HuH-7 (cell line): Measurements from ENCODE around the gene PEG3.
"Not testable (repeated sequence)": the region's sequence is repeated elsewhere in the genome, so short reads cannot be mapped to it uniquely, and the experiment has no call there.

ENCODE experiments used
- DNase-seq: peaks from one replicate; pipeline ENCODE4 v3.0.0; 2011; ENCODE audit warnings: low spot score

Gene PEG3

DNA sequence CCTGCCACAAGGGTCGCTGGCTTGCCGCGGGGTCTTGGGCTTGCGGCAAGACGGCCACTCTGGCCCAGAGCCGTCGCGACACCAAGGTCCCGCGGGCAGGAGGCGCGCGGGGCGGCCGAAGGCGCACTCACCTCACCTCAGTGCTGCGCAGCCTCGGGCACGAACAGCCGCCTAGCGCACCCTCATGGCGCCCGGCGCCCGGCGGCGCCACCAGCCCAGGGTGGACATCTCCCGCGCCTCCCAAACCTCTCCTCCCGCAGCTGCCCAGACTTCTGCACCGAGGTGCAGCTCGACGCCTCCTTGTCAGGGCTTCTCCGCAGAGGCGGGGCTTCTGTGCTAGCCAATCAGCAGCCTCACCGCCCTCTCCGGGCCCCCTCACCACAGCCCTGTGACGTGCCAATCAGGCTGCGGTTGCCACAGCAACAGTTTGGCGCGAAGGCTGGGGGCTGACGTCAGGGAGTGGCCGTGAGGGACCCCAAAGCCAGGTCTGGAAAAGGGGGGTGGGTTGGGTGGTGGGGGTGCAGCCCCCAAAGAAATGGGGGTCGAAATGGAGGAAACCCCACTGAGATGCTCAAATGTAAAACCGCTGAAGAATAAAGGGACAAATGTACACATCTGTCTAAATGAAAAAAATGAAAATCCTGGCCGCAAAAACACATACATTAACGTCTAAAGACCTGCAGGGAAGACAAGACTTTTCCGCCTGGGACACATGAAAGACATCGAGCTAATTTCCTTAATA lies at the start of gene PEG3, which contains the start of gene ZIM2:
Gene PEG3 (minus strand): TSS at position 276 of the 742 bp plus-strand sequence. CDS start 16,071 bp downstream, outside the sequence.
Gene ZIM2 (minus strand): TSS at position 276 of the 742 bp plus-strand sequence. CDS start 16,449 bp downstream, outside the sequence.
- DNase-seq = no peak

DNA sequence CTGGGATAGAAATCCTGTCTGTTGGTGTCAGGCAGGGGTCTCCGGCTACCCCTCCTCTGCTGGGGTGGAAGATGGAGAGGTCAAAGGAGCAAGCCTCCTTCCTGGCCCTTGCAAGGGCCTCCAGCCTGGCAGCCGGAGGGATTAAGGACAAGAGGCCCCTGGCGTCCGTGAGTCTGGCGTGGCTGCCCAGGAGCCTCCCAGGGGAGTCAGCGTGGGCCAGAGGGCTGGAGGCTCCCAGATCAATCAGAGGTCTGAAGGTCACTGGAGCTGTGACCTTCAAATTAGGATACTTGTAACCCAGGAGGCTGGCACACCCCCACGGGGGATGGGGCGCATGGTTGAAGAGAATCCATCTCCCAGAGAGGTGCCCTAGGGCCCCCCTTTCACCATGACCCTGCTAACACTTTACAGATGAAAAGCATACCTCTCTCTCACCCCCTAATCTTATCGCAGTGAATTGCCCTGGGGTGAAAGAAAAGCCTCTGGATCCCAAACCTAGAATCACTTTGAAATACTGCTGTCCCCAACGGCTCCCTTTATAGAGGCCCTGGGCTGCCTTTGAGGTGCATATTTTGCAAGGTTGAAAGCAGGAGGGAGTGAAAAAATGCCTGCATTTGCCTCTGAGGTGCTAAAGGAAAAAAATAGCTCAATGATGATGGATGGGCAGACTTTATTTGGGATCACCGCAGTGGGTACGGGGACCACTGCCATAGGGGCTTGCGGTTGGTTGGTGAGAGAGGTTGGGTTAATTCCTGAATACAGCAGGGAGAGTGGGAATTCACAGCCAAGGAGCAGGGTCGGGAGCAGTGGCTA lies 44.9 kb upstream of the PEG3 start:
- no peak for DNase-seq

DNA sequence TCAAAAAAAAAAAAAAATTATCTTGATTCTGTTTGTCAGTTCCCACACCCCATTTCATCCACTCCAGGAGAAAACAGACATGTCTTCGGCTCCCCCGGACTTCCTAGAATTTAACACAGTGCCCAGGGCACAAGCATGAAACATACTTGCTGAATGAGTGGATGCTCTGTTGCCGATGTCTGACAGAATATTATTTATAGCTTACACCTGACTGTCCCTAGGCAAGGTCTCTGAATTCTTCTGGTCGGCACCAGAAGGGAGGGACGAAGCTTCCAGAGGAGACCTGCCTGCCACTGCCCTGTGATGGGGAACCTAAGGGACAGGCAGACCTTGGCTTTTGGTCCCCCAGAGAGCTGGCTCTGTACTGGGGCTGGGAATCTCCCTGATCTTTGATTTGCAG lies 43.9 kb upstream of the PEG3 start:
- DNase-seq = no peak

DNA sequence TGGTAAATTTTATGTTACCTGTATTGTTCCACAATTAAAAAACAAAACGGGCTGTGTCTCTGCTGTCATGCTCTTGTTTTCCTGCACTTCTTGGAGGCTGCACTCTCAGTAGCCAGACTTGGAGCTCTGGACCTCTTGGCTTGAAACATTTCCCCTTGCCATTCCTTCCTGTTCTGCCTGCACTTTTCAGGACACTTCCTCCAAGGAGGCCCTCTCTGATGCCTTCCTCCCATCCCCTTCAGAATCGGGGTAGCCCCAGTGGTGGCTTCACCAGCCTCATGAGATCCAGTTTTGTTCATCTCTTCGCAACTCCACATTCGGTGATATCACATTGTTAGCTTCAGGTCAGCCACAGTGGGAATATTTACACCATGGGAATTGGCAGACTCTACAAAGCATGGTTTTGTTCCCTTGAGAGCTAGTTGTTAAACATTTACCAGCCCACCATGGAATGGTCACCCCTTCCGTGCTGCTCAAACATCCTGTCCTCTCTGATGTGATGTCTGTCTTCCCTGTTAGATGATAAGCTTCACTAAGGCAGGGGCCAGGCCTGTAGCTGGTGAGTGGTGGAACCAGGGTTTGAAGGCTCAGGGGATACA lies 40.2 kb upstream of the PEG3 start:
- DNase-seq = no peak

DNA sequence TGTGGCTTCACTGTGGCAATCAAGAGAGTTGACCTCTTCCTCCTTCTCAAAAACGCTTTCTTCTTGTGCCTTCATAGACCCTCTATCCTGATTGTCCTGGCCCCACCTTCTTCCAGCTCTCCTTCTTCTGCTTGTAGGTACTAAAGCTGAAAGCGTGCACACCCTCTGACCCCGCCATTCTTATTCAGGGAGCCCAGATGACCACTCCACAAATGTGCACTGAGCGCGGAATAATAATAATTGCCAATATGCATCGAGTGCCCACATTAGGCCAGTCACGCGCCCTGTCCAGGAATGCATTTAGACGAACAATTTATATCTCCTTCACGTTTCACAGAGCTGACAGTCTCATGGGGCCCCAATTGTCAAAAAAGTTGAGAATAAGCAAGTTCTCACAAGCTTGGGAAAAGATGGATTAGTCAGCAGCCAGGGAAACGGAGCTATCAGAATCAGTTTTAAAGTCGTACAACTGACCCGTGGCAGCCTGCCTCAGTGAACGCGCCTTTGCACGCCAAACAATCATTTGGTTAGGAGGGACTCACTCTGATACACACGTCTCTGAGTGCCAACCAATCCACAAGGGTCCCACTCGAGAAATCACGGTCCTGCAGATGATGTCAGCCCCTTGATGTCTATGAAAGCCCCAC lies 36.7 kb upstream of the PEG3 start:
- no peak for DNase-seq

DNA sequence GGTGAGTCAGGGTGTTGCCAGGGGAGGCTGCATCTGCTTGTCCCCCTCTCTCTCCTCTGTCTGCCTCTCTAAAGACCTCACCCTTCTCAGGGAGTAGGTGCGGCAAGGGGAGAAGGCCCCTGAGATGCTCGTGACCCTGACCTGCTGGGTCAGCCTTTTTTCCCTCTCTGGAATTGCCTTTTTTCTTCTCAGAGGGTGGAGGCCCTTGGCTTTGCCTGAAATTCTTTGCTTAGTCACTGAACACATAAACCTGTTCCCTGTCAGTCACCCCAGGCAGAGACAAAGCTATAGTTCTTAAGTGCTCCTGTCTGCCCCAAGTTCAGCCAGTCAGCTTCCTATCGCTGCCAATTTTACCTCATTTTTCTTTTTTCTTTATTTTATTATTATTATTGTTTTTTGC lies 35.2 kb upstream of the PEG3 start:
- no peak for DNase-seq

- no peak for DNase-seq
Observed at GRCh38 chr19:56874530-56874929, 34.0 kb upstream of the PEG3 start.

GRCh38 chr19:56873493-56873892 lies 33.0 kb upstream of the PEG3 start:
- no peak for DNase-seq

- no peak for DNase-seq
Observed at GRCh38 chr19:56869886-56870285, 29.4 kb upstream of the PEG3 start.

- DNase-seq = no peak
Observed at GRCh38 chr19:56868446-56868845, 27.9 kb upstream of the PEG3 start.

DNA sequence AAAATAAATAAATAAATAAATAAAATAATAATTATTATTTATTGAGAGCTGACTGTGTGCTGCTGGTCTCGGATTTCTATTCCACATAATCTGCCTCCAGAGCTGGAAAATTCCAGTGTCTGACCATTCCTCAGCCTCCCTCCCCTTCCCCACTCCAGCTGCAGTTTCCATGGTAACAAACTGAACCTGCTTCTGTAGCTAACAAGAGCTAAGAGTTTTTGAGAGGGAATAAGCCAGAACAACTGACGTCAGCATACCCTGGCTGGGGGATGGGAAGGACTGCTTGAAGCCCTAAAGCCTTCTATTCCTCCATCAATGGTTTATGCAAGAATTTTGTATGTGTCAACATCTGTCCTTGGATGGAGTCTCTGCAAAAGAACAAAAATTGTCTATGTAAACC lies 26.0 kb upstream of the PEG3 start:
- DNase-seq = no peak

- DNase-seq = no peak
Observed at GRCh38 chr19:56864443-56865125, 24.1 kb upstream of the PEG3 start.

DNA sequence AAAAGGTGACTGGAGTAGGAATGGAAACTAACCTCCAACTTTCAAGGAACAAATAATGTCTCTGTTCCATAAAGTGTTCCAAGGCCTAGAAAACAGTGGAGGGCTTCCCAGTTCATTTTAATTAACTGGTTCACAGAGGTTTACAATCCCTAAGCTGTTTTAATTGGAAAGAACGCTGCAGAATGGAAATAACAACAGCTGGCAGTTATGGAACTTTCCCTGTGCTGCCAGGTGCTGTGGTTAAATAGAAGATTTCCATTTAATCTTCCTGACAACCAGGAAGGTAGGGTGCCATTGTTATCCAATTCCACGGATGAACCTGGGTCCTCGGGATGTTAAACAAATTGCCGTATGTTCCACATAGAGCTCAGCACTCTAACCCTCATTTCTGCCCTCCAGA lies 22.2 kb upstream of the PEG3 start:
- DNase-seq = no peak

DNA sequence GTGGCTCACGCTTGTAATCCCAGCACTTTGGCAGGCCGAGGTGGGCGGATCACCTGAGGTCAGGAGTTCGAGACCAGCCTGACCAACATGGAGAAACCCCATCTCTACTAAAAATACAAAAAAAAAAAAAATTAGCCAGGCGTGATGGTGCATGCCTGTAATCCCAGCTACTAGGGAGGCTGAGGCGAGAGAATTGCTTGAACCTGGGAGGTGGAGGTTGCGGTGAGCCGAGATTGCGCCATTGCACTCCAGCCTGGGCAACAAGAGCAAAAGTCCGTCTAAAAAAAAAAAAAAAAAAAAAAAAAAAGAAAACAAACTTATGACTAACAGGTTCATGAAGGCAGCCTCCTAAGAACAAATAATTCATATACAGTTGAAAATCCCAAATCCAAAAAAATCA lies 19.9 kb upstream of the PEG3 start:
- DNase-seq = not testable (repeated sequence)

- DNase-seq = no peak
Observed at GRCh38 chr19:56858026-56858425, 17.5 kb upstream of the PEG3 start.

DNA sequence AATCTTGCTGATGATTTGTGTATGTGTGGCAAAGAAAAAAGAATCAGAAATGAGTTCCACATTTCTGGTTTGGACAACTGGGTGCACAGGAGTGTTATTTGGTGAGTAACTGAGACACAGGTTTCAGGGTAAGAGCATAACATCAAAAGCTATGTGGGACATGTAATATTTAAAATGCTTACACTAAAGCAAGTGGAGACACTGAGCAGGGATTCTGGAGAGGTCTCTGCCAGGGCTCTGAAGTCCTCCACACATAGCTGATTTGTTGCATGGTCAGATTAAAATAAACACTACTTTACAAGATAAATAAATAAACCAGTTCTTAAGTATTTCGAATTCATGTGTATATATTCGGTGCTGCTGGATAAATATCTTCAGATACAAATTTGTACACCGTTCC lies 16.3 kb upstream of the PEG3 start:
- DNase-seq = no peak

DNA sequence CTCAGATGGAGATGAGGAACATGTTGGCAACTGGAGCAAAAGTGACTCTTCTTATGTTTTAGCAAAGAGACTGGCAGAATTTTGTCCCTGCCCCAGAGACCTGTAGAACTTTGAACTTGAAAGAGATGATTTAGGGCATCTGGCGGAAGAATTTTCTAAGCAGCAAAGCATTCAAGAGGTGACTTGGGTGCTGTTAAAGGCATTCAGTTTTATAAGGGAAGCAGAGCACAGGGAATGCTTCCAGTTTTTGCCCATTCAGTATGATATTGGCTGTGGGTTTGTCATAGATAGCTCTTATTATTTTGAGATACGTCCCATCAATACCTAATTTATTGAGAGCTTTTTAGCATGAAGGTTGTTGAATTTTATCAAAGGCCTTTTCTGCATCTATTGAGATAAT lies 11.8 kb upstream of the PEG3 start:
- DNase-seq = not testable (repeated sequence)

- no peak for DNase-seq
Observed at GRCh38 chr19:56848166-56848565, 7.6 kb upstream of the PEG3 start.

- no peak for DNase-seq
Observed at GRCh38 chr19:56842412-56842811, 1.9 kb upstream of the PEG3 start.

- no peak for DNase-seq
Observed at GRCh38 chr19:56841193-56841543, 642 bp upstream of the PEG3 start.

GRCh38 chr19:56839652-56840450 lies 675 bp downstream of the PEG3 start:
- no peak for DNase-seq
